ENCODE results near the gene ZNF746.
"Not testable (repeated sequence)": the region's sequence is repeated elsewhere in the genome, so short reads cannot be mapped to it uniquely, and the experiment has no call there.

The ZNF746 gene

DNA sequence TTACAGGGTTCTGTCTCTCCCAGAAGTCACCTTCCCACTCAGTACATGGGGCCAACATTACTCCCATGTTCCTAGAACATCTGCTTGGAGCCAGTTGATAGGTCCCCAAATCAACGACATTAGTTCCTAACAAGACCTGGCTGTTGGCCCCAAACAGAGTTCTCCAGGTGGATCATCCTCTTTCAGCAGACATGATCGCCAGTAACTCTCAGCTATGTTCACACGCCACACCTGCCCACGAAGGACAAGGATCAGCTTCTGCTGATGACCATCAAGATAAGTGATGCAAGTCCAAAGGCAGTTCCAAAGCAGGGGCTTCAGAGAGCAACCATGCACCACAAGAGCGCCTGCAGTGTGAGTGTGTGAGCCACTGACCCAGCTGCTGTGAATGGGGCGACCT is 47.7 kb downstream of the ZNF746 start:
- no peaks in the 10 kb centered on the region for H3K9me3 ChIP-seq (ENCODE audit: severe bottlenecking)
- TF ChIP-seq, protein P1, sequence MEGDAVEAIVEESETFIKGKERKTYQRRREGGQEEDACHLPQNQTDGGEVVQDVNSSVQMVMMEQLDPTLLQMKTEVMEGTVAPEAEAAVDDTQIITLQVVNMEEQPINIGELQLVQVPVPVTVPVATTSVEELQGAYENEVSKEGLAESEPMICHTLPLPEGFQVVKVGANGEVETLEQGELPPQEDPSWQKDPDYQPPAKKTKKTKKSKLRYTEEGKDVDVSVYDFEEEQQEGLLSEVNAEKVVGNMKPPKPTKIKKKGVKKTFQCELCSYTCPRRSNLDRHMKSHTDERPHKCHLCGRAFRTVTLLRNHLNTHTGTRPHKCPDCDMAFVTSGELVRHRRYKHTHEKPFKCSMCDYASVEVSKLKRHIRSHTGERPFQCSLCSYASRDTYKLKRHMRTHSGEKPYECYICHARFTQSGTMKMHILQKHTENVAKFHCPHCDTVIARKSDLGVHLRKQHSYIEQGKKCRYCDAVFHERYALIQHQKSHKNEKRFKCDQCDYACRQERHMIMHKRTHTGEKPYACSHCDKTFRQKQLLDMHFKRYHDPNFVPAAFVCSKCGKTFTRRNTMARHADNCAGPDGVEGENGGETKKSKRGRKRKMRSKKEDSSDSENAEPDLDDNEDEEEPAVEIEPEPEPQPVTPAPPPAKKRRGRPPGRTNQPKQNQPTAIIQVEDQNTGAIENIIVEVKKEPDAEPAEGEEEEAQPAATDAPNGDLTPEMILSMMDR (IDR thresholded peaks at IDR 0.05; ENCODE audit: low read depth, low read length): no peak
- no peaks in the 10 kb centered on the region for H3K27me3 ChIP-seq (ENCODE audit: insufficient read depth, low read depth, severe bottlenecking)
- peaks cover 27% of the 10 kb centered on the region for H3K36me3 ChIP-seq
- DNase-seq: no peak
- H3K27ac ChIP-seq: no peak overlapping the region
- no peak overlapping the region for H3K4me3 ChIP-seq (ENCODE audit: low read depth, low read length)

DNA sequence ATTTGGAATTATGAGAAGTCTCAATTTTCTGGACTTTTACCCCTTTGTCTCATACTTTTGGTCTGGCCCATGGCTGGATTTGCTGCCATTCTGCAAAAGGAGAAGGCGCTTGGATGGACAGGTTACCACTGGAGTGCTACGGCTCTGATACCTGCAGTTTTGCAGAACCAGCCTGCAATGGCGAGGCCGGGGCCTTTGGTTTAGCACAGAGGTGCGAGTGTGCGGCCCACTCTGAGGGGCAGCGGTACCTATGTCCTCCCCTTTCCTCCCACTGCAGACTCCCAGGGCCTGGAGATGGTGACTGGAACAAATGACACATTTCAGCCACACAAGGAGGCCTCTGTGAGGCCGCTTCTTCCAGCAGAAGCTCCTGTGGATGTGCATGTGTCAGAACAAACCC is 48.6 kb downstream of the ZNF746 start:
- H3K36me3 ChIP-seq: peaks cover 24% of the 10 kb centered on the region
- no peaks in the 10 kb centered on the region for H3K27me3 ChIP-seq (ENCODE audit: insufficient read depth, low read depth, severe bottlenecking)
- TF ChIP-seq, protein P1 (IDR thresholded peaks at IDR 0.05; ENCODE audit: low read depth, low read length): no peak
- no peak for DNase-seq
- no peak overlapping the region for H3K4me3 ChIP-seq (ENCODE audit: low read depth, low read length)
- no peak overlapping the region for H3K27ac ChIP-seq
- H3K9me3 ChIP-seq (ENCODE audit: severe bottlenecking): no peaks in the 10 kb centered on the region

DNA sequence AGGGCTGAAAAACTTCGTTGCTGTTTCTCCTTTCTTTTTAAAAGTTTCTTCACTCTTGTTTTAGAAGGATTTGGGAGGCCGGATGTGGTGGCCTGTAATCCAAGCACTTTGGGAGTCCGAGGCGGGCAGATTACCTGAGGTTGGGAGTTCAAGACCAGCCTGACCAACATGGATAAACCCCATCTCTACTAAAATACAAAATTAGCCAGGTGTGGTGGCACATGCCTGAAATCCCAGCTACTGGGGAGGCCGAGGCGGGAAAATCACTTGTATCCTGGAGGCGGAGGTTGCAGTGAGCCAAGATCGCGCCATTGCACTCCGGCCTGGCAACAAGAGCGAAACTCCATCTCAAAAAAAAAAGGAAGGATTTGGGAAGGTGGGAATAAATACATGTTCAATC is 51.6 kb downstream of the ZNF746 start:
- peaks cover 18% of the 10 kb centered on the region for H3K36me3 ChIP-seq

DNA sequence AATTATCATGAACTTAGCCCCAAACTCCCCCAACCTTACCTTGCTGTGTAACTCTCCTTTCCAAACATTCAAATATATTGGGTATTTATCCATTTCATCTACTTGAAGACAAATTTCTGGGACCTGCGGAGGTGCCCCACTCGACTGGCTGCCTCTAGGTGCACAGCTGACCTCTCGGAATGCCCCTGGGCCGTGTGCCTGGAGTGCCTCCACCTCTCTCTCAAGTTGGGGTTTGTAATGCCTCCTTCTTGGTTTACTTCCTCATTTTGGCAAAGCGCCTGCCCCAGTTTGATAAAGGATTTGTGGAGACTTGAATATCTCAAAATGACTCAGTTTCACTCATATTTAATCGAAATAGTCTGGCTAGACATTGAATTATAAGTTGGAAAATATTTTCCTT is 53.3 kb downstream of the ZNF746 start:
- Histone ChIP-seq H3K9me3 (ENCODE audit: severe bottlenecking) (no peaks in the 10 kb centered on the region), H3K4me3 (ENCODE audit: low read depth, low read length) (no peak overlapping the region), H3K36me3 (peaks cover 5% of the 10 kb centered on the region; the same call in 1 of the 2 replicates), H3K27me3 (ENCODE audit: insufficient read depth, low read depth, severe bottlenecking) (no peaks in the 10 kb centered on the region), H3K27ac (no peak overlapping the region)
- DNase-seq: no peak
- TF ChIP-seq, protein P1 (IDR thresholded peaks at IDR 0.05; ENCODE audit: low read depth, low read length): no peak

More for the DNA sequence above, 51.6 kb downstream of the ZNF746 start:
- not testable (repeated sequence) for H3K4me3 ChIP-seq (ENCODE audit: low read depth, low read length); DNase-seq; H3K27ac ChIP-seq; H3K9me3 ChIP-seq (ENCODE audit: severe bottlenecking); H3K27me3 ChIP-seq (ENCODE audit: insufficient read depth, low read depth, severe bottlenecking)

DNA sequence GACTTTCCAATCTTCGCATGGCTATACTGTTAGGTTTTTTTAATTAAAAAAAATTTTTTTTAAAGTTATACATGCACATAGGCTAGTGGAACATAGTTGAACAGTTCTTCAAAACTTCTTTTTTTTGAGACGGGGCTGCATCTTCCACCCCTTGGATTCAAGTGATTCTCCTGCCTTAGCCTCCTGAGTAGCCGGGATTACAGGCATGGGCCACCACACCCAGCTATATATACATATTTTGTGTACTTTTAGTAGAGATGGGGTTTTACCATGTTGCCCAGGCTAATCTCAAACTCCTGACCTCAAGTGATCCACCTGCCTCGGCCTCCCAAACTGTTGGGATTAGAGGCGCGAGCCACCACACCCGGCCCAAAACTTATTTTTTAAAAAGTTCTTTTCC is 54.1 kb downstream of the ZNF746 start:
- Histone ChIP-seq H3K4me3 (ENCODE audit: low read depth, low read length) (no peak overlapping the region), H3K9me3 (ENCODE audit: severe bottlenecking) (no peaks in the 10 kb centered on the region), H3K27ac (no peak overlapping the region), H3K27me3 (ENCODE audit: insufficient read depth, low read depth, severe bottlenecking) (no peaks in the 10 kb centered on the region), H3K36me3 (peaks cover 5% of the 10 kb centered on the region; the same call in 1 of the 2 replicates)
- no peak for DNase-seq
- TF ChIP-seq, protein P1 (IDR thresholded peaks at IDR 0.05; ENCODE audit: low read depth, low read length): no peak

DNA sequence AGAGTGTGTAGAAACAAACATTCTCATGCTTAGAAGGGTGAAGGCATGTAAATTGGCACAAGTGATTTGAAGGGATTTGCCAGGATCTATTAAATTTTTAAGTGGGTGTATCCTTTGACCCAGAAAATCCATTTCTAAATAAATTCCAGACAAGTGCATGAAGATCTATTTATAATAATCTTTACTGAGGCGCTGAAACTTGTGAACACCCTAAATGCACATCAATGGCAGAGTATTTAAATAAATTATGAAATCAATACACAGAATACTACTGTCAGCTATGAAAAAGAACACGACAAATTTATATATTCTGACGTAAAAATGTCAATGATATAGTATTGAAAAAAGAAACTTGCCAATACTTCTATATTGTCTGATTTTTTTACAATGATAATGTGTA is 54.7 kb downstream of the ZNF746 start:
- H3K27ac ChIP-seq: no peak overlapping the region
- H3K9me3 ChIP-seq (ENCODE audit: severe bottlenecking): no peaks in the 10 kb centered on the region
- H3K4me3 ChIP-seq (ENCODE audit: low read depth, low read length): no peak overlapping the region
- H3K27me3 ChIP-seq (ENCODE audit: insufficient read depth, low read depth, severe bottlenecking): no peaks in the 10 kb centered on the region
- TF ChIP-seq, protein P1 (IDR thresholded peaks at IDR 0.05; ENCODE audit: low read depth, low read length): no peak
- H3K36me3 ChIP-seq: peaks cover 5% of the 10 kb centered on the region; the same call in 1 of the 2 replicates
- no peak for DNase-seq
